Non-pigmented ciliary epithelial cell (primary cell): ENCODE measurements around the gene PLOD1.
"Not testable (repeated sequence)": the region's sequence is repeated elsewhere in the genome, so short reads cannot be mapped to it uniquely, and the experiment has no call there.

ENCODE experiments used
- DNase-seq: peaks from one replicate; pipeline ENCODE4 v3.0.0-alpha.2; 2010; ENCODE audit warnings: low read depth

Gene PLOD1

DNA sequence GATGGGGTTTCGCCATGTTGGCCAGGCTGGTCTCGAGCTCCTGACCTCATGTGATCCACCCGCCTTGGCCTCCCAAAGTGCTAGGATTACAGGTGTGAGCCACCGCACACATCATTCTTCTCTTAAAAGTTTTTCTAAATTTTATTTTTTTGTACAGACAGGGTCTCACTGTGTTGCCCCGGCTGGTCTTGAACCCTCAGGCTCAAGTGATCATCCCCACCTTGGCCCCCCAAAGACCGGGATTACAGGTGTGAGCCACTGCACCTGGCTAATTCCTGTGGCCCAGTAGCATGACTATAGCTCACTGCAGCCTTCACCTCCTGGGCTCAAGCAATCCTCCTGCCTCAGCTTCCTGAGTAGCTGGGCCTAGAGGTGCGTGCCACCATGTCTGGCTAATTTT lies 5.3 kb downstream of the PLOD1 start:
- not testable (repeated sequence) for DNase-seq

DNA sequence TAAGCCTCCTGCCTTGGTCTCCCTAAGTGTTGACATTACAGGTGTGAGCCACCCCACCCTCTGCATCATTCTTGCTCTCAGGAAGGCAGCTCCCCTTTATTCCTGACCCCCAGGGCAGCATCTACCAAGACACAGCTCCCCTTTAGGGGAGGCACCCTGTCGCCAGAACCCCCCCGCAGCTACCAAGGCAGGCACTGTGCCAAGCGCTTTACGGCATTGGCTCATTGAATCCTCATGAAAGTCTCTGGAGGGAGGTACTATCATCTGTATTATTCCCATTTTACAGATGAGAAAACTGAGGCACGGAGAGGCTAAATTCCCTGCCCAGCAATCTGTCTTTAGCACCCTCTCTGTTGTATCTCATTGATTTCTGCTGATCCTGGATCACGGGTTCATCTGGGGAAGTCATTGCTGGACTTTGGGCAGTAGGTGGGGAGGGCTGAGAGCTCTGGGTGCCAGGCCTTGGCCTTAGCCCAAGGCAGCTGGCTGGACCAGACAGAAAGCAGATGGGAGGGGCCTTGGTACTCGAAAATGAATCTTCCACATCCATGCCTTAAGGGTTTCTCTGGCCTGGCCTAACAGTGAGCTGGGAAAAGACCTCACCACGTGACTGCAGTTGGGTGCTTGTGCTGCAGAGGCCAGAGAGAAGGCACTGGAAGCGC lies 5.9 kb downstream of the PLOD1 start:
- no peak for DNase-seq

DNA sequence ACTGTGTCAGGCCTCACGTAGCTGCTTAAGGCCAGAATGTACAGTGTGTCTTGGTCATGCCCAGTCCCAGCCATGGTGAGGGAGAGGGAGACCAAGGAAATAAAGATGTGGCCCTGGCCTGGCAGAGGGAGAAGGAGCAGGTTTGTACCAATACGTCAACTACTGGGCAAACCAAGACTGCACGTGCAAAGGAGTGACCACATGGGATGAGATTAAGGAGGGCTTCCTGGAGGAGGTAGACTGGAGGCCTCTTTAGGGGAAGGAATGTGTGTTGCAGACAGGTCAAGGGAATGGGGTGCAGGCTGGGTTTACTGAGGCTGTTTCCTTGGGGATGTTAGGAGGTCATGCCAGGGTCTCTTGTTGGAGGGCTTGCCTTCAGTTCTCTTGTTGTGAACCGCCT lies 7.8 kb downstream of the PLOD1 start:
- no peak for DNase-seq

DNA sequence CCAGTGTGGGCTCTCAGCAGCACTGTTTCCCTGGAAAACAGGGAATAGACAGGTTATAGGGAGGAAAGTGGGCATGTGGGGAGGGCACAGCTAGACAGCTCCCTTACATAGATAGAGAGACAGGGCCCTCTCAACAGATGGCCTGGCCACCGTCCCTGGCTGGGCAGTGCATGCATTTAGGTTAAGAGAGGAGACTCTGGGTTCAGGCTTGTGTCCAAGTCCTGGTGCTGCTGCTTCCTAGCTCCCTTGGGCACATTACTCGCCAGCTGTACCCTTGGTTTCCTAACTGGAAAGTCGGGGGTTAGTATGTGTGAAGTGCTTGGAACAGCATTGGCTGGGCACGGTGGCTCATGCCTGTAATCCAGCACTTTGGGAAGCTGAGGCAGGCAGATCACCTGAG lies 9.1 kb downstream of the PLOD1 start:
- DNase-seq, result no peak

DNA sequence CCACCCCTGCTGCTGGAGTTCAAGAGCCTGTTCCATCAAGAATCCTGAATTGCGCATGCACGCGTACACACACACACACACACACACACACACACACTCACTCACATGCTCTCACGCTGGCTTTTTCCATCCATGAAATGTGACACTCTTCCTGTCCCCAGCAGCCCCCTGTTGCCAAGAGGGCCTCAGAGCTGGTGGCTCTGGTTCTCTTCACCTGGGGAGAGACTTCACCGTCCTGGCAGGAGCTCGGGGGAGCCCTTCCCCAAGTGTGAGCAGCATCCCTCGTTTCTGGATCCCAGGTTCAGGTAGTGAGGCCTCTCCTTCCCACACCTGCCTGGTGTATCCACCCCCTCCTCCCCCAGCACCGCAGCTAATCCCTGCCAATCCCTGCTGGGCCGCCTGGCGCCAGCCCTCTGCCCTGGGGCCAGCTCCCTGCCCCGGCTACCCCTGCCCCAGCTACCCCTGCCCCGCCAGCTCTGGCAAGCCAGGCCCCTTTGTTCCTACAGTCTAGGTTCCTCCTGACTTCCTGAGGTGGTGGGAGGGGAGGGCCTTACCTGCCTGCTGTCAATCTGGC lies 9.9 kb downstream of the PLOD1 start:
- DNase-seq, result no peak

DNA sequence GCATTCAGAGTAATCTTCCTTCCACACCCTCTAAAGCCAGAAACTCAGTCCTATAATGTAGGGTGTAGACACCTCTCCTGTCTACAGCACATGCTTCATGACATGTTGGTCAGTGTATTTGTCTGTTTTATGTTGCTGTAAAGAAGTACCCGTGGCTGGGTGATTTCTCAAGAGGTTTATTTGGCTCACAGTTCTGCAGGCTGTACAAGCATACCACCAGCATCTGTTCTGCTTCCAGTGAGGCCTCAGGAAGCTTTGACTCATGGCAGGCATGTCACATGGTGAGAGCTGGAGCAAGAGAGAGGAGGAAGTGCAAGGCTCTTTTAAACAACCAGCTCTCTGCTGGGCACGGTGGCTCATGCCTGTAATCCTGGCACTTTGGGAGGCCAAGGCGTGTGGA lies 12.1 kb downstream of the PLOD1 start:
- no peak for DNase-seq

DNA sequence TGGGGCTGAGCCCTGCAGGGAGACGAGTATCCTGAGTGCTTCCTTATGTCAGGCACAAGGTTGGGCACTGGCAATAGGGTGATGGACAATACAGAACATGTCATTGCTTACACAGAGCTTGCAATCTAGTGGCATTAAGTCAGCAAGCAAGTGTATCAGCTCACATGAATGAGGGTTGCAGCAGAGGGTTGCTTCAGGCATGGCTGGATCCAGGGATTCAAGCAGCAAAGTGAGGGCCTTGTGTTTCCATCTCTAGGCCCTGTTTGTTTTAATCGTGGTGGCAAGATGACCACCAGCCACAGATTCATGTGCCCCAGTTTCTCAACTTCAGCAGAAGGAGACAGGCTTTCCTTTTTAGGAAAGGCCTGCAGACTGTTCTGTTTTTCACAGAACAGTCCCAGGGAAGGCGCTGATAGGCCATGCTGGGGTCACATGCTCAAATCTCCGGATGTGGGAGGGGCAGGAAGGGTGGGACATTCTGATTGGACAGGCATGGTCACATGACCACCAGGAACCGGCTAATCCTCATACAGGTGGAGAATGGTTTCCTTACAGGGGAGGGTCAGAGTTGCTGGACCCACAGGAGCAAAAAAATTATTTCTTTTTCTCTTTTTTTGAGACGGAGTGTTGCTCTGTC lies 14.4 kb downstream of the PLOD1 start:
- no peak for DNase-seq

DNA sequence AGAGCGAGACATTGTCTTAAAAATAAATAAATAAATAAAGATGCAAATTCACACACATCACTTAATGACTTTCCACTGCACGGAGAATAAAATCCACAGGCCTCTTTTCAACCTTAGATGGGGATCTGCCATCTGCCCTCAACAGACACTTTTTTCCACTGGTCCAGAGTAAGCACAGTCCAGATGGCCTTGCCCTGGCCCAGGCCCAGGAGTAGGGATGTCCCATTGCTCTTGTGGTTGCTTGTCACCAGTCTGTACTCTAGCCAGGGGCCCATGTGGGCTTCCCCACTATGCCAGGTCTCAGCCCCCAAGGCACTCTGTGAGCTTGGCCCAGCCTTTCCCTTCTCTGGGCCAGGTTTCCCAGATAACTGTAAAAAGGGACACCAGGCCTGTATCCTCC lies 17.4 kb downstream of the PLOD1 start:
- no peak for DNase-seq

DNA sequence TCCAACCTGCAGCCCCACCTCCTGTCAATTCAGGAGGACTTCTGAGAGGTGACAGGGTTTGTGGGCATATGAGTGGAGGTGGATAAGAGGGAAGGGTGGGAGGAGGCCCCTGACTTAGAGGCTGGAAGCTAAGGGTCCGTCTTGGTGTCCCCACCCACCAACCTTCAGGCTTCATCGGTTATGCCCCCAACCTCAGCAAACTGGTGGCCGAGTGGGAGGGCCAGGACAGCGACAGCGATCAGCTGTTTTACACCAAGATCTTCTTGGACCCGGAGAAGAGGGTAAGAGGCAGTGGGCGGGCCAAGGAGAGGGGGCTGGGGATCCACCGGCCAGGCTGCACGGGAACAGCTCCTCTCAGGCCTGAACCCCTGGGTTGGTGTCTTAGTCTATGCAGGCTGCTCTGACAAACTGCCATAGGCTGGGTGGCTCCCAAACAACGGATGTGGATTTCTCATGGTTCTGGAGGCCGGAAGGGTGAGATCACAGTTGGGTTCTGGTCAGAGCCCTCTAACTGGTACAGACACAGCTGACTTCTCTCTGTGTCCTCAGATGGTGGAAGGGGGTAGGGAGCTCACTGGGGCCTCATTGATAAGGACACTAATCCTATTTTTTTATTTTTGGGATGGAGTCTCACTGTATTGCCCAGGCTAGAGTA lies 18.1 kb downstream of the PLOD1 start:
- no peak for DNase-seq

DNA sequence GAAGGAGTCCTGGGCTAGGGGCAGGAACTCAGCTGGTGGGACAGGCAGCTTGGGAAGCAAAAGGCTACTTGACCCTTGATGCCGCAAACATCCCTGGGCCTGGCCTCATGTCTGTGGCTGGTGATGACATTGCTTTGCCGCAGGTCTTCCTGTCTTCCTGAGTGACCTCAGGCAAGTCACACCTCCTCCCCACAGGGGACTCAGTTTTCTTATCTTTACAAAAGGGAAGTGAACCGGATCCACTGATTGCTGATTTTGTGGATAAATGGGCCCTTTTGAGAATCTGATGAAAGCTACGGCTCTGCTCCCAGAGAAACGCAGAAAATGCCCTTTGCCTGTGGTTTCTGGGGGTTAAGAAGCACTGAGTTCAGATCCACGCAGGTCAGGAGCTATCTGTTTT lies 20.7 kb downstream of the PLOD1 start:
- no peak for DNase-seq

DNA sequence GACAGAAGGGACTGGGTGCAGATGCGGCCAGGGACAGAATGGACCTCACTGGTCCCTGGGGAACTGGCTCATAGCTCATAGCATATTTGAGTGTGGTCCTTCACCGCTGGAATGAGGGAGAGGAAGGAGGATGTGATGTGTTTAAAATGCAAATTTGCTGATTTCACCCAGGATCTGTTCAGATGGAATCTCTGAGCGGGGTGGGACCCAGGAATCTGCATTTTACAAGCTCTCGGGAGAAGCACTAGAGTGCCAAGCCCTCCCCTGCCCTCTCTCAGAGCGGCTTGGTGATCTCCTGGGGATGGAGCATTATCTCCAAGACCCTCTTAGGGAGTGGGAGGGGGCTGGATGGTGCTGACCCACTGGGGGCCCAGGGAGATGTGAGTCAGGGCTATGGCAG lies 22.9 kb downstream of the PLOD1 start:
- DNase-seq, result no peak

DNA sequence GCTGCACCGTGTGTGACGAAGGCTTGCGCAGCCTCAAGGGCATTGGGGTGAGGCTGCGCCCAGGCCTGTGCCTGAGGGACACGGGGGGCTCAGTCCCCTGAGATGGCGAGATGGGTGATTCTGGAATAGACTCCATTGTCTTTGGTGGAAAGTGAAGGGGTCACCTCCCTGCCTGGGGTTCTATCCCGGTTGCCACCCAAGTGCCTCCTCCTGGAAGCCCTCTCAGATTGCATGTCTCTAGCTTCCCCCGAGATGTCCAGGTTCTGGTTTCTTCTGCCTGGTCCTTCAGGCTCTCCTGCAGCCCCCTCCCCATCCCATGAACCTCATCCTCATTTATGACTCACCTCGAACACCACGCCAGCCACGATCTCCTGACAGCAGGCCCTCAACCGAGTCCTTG lies 23.4 kb downstream of the PLOD1 start:
- no peak for DNase-seq

DNA sequence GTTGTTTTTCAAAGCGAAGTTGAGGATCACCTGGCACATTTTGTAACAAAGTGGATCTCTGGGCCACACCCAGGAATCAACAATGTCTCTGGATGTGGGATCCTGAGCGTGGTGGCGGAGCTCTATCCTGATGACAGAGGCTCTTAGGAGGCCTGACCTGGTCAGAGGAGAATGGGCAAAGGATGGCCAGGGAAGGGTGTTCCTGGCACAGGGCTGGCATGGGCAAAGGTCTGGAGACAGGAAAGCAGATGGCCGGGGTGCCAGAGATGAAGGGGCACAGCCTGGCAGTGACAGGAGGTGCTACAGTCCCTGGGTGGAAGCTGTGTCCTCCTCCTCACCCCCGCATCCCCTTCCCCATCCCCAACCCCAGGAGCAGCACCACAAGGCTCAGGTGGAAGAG lies 25.8 kb downstream of the PLOD1 start:
- DNase-seq, result no peak

DNA sequence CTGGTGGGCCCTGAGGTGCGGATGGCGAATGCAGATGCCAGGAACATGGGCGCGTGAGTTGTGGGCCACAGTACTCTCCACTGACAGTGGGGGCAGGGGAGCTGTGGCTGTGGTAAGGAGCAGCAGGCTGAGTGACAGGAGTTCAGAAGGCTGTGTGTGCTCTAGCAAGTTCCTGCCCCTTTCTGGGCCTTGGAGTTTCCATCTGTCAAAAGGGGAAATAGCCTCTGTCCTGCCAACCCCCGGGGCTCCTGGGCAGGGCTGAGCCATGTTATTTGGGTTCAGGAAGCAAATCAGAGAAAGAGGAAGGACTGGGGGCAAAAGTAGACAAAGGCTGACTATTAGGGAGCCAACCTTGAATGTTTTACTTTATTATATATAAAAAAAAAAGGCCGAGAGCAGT lies 26.2 kb downstream of the PLOD1 start:
- no peak for DNase-seq

DNA sequence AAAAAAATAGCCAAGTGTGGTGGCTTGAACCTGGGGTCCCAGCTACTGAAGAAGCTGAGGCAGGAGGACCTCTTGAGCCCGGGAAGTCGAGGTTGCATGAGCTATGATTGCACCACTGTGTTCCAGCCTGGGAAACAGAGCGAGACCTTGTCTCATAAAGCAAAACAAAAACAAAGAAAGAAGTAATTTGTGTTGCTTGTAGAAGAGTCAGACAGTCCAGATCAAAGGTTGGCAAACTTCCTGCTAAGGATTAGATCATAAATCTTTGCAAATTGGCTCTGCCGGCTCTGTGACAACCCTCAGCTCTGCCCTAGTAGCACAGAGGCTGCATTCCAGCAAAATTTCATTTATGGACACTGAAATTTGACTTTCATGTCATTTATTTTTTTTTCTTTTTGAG lies 26.7 kb downstream of the PLOD1 start:
- no peak for DNase-seq

DNA sequence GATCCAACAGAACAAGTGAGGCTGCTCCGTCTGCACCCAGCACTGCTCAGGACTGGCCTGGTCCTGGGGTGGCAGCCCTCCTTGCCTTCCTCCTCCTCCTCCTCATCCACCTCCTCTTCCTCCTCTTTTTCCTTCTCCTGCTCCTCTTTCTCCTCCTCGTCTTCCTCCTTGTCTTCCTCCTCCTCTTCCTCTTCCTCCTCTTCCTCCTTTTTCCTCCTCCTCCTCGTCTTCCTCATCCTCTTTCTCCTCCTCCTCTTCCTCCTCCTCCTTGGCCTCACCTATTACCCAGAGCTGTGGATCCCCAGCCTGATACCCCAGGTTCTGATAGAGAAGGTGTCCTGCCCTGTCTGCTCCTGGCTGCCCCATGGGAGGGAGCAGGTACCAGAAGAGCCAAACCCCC lies 29.1 kb downstream of the PLOD1 start:
- DNase-seq, result no peak

DNA sequence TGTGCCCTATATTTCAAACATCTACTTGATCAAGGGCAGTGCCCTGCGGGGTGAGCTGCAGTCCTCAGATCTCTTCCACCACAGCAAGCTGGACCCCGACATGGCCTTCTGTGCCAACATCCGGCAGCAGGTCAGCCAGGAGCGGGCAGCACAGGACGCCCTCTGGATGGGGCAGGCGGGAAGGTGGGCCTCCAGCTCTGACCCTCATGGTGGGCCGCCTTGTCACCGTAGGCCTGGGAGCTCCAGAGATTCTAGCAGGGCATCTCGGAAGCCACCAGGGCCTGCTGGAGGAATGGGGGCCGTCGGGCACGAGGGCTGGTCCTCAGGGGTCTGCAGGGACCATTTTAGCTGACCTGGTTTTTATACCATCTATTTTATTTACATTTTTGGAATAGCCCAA lies 30.1 kb downstream of the PLOD1 start:
- no peak for DNase-seq

DNA sequence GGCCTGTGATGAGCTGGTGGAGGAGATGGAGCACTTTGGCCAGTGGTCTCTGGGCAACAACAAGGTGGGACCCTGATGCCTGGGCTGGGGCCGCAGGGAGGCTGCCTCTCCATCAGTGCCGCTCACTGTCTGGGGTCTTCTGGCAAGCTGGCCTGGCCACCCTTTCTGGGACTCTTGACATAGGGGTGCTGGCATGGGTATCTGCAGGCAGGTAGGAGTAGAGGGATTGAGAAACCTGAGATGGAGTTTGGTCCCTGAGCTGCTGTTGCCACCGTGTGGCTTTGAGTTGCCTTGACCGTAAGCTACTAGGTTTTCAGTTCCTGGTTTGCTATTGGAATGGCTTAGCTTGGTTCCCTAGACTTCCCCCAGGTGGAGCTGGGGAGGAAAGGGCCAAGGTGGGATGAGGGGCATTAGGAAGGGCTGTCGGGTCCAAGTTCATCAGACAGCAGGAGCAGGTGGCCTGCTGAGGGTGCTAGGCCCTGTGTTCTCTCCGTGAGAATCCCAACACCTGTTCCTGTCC lies 32.6 kb downstream of the PLOD1 start:
- DNase-seq, result no peak

DNA sequence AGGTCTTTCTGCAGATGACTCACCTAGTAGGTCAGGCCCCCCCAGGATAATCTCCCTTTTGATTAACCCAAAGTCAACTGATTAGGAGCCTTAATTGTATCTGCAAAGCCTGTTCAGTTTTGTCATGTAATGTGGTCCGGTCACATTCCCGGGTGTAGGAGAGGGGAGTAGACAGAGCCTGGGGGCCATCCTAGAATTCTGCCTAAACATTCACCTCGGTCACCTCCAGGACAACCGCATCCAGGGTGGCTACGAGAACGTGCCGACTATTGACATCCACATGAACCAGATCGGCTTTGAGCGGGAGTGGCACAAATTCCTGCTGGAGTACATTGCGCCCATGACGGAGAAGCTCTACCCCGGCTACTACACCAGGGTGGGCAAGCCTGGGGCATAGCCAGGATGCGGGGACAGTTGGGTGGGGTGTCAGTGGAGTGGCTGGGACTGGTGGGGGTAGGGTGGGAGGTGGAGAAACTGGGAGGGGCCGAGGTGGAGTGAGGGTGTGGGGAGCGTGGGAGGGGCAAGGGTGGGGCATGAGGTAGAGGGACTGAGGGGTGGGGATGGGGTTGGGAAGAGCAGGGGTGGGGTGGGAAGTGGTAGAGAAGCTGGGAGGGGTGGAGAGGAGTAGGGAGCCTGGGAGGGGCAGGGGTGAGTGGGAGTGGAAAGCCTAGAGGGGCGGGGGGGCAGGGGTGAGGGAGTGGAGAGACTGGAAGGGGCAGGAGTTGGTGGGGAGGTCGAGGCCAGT lies 36.1 kb downstream of the PLOD1 start:
- no peak for DNase-seq

DNA sequence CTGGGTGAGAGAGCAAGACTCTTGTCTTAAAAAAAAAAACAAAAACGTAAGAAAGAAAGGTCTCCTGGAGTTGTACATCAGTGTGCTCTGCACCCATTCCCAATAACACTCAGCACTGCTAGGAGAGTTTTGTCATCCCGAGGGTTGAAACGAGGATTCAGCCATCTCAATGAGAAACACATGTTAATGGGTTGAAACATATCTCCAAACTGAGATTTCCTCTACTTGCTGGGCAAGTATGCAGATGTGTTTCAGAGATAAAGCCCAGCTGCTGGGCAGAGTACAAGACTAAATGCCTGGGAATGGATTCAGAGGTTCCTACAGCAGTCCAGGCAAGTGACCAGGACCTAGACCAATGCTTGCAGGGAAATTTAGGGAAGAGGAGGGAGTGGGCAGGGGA lies 43.1 kb downstream of the PLOD1 start:
- no peak for DNase-seq

DNA sequence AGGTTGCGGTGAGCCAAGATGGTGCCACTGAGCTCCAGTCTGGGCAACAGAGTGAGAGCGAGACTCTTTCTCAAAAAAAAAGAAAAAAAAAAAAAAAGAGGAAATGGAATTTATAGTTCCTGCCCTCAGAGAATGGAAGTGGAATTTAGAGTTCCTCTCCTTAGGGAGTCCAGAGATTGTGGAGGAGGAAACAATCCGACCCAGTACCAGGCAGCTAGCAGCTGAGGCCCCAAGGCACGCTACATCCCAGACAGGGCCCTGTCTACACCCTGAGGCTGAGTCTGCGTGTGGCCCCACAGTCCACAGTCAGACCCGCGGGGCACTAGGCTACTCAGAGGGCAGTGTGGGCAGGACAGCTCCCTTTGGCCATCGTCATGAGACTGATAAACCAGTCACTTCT lies 43.8 kb downstream of the PLOD1 start:
- no peak for DNase-seq

DNA sequence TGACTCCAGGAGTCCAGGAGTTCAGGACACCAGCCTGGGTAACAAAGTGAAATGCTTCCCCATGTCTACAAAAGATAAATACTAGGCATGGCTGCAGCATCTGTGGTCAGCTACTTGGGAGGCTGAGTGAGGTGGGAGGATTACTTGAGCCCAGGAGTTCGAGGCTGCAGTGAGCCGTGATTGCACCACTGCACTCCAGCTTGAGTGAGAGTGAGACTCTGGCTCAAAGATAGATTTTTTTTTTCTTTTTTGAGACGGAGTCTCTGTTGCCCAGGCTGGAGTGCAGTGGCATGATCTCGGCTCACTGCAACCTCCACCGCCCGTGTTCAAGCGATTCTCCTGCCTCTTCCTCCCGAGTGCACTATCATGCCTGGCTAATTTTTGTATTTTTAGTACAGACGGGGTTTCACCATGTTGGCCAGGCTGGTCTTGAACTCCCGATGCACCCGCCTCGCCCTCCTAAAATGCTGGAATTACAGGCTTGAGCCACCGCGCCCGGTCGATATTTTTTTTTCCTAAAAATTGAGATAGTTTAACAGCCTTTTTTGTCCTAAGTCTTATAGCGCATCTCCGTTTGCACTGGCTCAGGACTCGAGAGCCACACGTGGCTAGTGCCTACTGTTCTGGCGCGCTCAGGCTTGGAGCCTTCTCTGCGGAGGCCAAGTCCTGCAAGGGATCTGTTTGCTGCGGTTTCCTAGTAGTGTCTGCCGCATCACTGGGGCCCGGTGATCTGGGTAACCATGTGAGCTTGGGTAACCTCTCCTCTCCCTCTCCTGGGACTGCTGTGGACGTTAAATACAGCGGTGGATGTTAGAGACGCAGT lies 44.7 kb downstream of the PLOD1 start:
- DNase-seq, result no peak
